HG02623 (cell line): ENCODE data around the gene SF1.

Experiments
- ATAC-seq: cut with Tn5 transposase; IDR thresholded peaks from one replicate; pipeline ENCODE4 v1.9.1; 2021; ENCODE audit warnings: moderate library complexity; ENCODE audit not compliant: unreplicated experiment

SF1 gene

GRCh38 chr11:64762674-64763525, 15.4 kb downstream of the SF1 start:
- ATAC-seq, result no peak

- ATAC-seq, result no peak
Observed at GRCh38 chr11:64762277-64762673, 16.1 kb downstream of the SF1 start.

DNA sequence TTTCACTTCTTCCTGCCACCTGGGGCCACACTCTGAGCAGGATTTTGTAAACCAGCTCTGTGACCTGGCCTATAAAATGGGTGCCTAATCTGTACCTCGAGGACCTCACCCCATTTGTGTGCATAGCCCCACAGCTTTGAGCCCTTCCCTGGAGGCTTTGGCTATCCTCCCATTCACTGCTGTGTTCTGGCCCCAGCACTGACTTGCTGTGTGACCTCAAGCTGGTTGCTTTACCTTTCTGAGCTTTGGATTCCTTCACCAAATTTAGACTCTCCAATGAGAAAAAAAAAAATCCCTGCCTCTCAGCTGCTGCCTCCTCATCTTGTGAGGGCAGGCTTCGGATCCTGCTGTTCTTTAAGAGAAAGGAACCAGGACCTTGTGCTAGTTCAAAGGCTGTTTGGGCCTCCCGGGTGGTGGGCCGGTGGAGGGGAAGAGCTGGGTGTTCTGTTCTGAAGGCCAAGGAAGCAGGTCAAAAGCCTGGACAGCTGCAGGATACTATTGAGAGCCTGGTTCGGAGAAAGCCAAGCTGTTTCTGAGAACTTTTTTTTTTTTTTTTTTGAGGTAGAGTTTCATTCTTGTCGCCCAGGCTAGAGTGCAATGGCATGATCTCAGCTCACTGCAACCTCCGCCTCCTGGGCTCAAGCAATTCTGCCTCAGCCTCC, 17.5 kb downstream of the SF1 start:
- no peak for ATAC-seq

DNA sequence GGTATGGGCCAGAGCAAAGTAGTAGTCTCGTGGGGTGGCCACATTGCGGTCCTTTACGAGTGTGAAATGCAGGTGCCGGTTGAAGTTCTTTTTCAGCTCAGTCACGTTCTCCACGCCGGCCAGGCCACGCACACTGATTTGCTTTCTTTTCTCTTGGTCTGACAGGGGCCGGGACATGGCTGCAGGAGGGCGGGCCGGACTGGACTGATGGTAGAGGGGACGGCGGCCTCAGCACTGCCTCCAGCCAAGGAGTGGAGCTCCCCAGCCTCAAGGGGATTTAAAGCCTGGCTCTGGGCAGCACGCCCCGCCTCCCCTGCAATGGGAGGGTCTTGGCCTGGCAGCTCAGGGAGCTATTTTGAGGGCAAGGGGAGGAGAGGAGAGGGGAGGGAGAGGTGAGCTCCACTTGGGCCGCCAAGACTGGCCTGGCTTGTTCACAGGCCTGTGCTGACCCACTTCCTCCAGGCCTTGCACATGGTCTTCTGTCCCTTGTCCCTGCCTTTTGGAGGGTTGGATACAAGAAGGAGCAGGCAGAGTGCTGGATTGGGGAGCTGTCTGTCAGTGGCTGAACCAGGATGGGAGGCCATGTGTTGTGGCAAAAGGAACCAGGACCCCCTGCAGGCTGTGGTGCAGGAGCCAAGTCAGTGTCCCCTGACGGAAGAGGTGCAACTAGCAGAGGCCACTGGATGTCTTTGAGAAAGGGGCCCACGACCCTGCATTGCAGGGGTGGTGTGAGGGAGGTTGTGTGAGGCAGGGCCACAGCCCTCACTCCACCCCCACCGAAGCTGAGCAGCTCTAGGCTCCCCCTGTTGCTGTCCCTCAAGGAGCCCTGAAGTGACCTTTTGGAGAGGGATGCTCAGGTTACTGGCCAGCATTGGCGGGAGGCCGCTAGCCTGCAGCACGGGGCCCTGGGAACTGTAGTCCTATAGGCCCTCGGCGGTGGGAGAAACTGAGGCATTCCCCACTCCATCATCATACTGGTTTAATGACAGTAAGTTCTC, 18.3 kb downstream of the SF1 start, which contains the start of gene PYGM:
Gene PYGM, minus strand, starts transcription at position 253 of the 998 bp plus-strand sequence. Its CDS starts 76 bp downstream, at position 177.
- ATAC-seq, result no peak

- ATAC-seq, result no peak
Observed at GRCh38 chr11:64759131-64759721, 19.1 kb downstream of the SF1 start.

DNA sequence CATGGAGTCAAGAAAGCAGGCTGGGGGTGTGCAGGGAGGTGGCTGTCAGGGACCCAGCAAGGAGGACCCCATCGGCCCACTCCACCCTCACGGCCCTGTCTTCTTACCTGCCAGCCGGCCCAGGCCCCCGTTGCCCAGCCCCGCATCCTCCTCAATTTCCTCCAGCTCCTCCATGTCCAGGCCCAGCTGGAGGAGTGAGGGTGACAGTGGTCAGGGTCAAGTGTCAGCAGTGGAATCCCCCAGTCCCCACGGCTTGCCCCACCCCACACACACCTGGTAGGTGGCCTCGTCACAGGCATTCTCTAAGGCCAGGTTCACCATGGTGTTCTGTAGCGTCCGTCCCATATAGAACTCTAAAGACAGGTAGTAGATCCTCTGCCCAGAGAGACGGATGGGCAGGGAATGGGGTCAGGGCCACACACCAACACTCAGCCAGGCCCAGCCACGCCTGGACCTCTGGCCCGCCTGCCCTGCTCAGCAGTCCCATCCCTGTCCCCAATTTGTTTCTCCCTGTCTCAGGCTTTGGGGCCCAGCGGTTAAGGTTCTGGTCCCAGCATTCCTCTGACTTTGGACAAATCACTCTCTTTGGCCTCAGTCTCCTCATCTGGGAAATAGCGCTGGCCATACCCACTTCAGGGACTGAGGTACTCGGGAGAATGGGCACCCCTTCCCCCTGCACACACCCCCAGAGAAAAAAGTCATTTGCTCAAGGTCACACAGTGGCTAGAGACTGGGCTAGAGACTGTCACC, 19.8 kb downstream of the SF1 start:
- no peak for ATAC-seq

DNA sequence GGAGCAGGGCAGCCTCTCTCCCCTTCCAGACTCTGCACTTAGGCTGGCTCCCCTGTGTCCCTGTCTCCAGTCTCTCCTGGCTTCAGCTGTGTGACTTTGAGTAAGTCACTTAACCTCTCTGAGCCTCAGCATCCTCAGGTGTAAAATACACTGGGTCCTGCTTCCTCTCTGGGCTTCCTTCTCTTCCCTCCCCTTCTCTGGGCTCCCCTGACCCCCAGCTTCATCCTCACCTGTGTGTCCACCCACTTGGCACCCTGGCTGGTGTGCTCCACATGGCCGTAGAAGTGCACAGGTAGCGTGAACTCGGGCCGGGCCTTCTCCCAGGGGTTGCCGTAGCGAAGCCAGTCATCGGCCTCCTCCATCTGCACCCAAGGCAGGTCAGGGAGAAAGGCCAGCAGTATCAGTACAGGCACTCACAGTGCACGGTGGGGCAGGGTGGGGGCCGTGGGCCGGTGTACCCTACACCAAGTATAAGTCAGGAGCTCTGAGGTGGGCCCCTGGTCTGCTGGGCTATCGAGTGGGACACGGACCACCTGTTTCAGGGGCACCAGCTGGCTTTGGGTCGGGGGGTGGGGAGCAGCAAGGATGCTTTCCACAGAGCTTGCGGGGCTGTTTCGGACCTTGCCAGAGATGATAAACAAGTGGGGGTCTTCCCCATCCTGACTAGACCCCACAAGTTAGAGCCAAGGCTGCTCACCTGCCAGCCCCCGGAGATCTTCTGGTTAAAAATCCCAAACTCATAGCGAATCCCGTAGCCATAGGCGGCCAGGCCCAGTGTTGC, 20.6 kb downstream of the SF1 start:
- ATAC-seq, result no peak

GRCh38 chr11:64755681-64756361, 22.5 kb downstream of the SF1 start:
- ATAC-seq, result no peak

- ATAC-seq, result no peak
Observed at GRCh38 chr11:64754919-64755662, 23.3 kb downstream of the SF1 start.

GRCh38 chr11:64754124-64754918, 24.0 kb downstream of the SF1 start:
- no peak for ATAC-seq

DNA sequence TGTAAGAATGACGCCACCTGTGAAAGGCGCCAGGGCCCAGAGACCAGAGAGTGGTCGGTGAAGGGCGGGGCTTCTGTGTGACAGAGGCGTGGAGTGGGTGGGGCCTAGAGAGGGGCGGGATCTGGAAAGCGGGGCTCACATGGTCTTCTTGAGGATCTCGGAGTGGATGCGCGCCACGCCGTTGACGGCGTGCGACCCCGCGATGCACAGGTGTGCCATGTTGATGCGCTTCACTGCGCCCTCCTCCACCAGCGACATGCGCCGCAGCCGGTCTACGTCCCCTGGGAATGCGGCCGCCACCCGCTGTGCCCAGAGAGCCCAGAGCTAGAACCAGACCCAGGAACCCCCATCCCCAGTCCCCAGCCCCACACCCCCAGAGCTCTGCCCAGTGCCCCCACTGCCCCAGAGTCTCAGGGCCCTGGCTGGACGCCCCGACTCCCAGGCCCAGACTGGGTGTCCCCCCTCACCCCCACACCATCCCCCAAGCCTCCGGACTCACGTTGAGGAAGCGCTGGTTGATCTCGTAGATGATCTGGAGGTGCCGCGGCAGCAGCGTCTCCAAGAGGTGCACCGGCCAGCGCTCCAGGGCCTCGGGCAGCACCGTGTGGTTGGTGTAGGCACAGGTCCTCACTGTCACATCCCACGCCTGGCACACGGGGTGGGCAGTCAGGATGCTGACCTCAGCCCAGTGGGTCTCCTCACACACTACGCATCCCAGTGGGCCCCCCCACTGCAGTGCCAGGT, 24.8 kb downstream of the SF1 start:
- no peak for ATAC-seq

DNA sequence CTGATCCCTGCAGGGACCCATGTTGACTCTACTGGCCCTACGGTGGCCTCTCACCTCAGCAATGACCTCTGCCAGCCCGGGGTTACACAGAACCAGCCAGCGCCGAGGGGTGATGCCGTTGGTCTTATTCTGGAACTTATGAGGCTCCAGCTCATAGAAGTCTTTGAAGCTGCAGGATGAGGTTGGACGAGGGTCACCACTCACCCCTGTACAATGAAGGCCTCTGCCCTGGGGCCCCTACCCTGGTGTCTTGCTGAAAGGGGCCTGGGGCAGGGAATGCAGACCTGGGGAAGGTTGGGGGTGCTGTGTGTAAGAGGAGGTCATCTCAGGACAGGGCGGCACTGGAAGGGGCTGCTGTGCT, 25.3 kb downstream of the SF1 start:
- ATAC-seq, result no peak

DNA sequence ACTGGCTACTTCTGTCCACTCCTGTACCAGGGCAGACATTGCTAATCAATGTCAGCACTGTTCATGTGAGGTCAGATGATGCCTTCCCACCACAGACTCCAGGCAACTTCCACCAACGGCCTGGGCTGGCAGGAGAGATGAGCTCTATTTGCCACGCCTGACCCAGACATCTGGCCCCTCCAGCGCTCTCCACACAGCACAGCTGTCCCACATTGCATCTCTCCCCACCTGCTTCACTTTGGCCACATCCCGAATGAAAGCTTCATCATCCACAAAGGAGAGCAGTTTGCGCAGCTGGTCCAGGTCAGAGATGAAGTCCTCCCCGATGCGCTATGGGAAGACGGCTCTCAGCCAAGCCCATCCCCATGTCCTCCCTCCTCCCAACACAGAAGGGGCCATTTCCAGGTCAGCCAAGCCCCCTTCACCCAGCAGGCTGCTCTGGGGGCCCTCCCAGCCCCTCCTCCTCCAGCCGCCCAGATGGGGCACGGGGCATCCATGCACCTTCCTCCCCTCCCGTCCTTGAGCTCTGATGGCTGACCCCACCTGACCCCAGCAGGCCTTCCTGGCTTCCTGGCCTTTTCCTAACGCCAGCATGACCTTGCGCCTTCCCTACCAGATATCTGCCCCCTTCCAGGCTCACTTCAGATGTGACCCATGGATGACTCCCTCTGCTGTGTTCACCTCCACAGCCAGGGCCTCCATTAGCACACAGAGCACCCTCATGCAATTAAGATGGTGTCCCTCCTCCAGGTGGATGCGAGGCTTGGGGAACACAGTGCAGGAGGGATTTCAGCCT, 26.0 kb downstream of the SF1 start:
- no peak for ATAC-seq

DNA sequence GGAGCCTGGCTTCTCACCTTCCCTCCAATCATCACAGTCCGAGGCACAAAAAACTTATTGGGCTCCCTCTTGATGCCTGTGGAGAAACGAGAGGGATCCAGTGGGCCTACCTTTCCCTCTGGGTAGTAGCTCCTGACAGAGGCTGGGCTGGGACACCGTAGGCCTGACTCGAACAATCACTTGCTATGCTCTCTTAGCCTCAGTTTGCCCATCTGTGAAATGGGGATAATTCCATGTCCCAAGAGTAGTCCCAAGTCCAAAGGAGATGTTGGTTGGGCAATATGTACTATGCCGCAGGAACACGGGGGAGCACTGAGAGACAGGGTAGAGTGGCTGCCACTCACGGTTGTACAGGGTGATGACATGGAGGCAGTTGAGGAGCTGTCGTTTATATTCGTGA, 26.8 kb downstream of the SF1 start:
- no peak for ATAC-seq

DNA sequence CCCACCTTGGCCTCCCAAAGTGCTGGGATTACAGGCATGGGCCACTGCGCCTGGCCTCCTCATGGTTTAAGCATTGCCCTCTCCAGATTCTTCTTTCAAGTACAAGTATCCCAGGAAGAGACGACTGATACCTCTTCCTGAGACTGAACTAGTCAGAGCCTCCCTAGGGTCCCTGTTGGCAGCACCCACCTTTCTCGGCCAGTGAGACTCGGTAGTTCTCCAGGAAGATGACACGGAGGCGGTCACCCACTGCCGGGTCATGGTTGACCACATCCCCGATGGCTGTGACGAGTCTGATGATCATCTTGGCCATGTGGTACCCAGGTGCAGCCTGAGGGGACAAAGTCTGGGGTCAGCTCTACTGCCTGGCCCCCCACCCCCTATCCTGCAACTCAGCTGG, 27.2 kb downstream of the SF1 start:
- ATAC-seq, result no peak
